ENCODE data around the gene TMEM59L.

DNA sequence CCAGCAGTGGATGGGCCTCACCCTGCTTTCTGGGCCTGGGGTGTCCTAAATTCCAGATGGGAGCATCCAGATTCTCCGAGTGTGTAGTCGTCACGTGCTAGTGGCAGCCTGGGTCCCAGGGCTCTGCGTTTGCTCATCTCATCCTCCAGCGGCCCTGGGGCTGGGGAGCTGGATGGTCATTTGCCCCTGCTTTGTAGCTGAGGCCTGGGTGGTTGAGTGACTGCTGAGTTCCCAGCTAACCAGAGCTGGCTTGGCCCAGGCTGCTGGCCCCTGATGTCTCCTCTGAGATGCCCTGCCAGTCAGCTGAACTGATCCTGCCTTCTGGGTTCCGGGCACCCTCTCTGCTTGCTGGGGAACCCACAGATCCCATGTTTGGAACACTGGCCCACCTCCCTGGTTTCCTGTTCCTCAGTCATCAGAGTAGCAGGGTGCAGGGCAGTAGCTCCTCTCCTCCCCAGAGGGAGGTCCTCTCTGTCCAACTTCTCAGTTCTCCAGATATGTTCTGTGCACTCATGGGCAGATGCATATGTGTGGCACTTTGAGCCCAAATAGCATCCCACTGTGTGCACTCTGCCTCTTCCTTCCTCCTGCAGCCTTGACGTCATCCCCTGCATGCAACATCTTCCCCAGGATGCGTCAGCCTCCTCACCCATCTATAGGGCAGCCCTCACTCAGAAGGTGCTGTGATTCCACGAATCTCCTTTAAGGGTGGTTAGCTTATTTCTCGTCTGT is 48.4 kb downstream of the TMEM59L start:
- TF ChIP-seq, protein P1, sequence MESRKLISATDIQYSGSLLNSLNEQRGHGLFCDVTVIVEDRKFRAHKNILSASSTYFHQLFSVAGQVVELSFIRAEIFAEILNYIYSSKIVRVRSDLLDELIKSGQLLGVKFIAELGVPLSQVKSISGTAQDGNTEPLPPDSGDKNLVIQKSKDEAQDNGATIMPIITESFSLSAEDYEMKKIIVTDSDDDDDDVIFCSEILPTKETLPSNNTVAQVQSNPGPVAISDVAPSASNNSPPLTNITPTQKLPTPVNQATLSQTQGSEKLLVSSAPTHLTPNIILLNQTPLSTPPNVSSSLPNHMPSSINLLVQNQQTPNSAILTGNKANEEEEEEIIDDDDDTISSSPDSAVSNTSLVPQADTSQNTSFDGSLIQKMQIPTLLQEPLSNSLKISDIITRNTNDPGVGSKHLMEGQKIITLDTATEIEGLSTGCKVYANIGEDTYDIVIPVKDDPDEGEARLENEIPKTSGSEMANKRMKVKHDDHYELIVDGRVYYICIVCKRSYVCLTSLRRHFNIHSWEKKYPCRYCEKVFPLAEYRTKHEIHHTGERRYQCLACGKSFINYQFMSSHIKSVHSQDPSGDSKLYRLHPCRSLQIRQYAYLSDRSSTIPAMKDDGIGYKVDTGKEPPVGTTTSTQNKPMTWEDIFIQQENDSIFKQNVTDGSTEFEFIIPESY (IDR thresholded peaks at IDR 0.05; ENCODE audit: borderline replicate concordance, low read depth), result no peak
- TF ChIP-seq, protein P2, sequence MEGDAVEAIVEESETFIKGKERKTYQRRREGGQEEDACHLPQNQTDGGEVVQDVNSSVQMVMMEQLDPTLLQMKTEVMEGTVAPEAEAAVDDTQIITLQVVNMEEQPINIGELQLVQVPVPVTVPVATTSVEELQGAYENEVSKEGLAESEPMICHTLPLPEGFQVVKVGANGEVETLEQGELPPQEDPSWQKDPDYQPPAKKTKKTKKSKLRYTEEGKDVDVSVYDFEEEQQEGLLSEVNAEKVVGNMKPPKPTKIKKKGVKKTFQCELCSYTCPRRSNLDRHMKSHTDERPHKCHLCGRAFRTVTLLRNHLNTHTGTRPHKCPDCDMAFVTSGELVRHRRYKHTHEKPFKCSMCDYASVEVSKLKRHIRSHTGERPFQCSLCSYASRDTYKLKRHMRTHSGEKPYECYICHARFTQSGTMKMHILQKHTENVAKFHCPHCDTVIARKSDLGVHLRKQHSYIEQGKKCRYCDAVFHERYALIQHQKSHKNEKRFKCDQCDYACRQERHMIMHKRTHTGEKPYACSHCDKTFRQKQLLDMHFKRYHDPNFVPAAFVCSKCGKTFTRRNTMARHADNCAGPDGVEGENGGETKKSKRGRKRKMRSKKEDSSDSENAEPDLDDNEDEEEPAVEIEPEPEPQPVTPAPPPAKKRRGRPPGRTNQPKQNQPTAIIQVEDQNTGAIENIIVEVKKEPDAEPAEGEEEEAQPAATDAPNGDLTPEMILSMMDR (IDR thresholded peaks at IDR 0.05), result no peak
- TF ChIP-seq, protein P3, sequence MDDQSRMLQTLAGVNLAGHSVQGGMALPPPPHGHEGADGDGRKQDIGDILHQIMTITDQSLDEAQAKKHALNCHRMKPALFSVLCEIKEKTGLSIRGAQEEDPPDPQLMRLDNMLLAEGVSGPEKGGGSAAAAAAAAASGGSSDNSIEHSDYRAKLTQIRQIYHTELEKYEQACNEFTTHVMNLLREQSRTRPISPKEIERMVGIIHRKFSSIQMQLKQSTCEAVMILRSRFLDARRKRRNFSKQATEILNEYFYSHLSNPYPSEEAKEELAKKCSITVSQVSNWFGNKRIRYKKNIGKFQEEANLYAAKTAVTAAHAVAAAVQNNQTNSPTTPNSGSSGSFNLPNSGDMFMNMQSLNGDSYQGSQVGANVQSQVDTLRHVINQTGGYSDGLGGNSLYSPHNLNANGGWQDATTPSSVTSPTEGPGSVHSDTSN (IDR thresholded peaks at IDR 0.05), result no peak

Data from SK-N-SH (cell line).